ENCODE results near the gene SYPL1. TPM values are rescaled to one million over a fixed set of nuclear protein-coding genes. Genes with fewer than 3 reads are reported as not detected.

Gene SYPL1
- total RNA-seq, 6 donors from 2014 or later = 24.1 to 100.0 (median 71.7) TPM

DNA sequence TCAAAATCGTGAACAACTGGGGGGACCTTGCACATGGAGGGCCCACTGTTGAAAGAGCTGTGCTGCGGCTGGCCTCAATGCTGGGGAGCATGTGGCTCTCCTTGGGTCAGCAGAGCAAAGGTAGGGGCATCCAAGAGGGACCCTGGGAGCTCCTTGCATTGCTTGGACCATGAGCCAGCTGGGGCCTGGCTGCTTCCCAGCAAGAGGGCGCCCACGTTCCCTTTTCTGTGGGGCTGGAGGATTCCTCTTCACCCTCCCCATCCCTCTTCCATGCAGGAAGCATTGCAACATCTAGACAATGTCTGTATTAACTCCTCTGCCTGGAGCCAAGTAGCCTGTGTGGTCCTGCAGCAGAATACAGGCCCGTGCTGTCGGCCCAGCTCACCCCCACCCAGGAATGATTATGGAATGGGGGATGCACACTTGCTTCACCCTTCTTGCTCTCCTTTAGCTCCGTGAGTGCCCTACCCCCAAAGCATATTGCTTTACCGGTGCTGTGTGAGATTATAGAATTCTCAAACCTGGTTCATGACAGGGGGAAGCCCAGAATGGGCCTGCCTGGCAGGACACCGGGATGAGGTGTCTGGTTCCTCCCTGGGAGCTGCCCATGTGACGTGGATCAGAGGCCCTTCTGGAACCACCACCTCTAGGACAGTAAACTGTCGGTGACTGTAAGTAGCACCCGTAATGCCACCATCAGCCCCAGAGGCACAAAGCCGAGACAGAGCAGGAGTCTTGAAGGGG, 61.9 kb downstream of the SYPL1 start:
- DNase-seq (no peak), ATAC-seq (ENCODE audit: low FRiP score in 2 of 2) (peak; percentile 41 to 60)
- Histone ChIP-seq H3K9me3 (no peaks in the 10 kb centered on the region), H3K36me3 (no peaks in the 10 kb centered on the region), H3K4me1 (peaks cover 0 to 6% (median 2%) of the 10 kb centered on the region in 4 donors), H3K27ac (no peak overlapping the region), H3K4me3 (no peak overlapping the region), H3K27me3 (no peaks in the 10 kb centered on the region)
- WGBS, 2 donors = 50 to 74% methylated on average over 6 to 13 of the region's 13 CpGs
- TF ChIP-seq POLR2AphosphoS5 (IDR thresholded peaks at IDR 0.05) (no peak), EP300 (IDR thresholded peaks at IDR 0.05) (no peak), POLR2A (IDR thresholded peaks at IDR 0.05) (no peak)
- TF ChIP-seq, protein P1, sequence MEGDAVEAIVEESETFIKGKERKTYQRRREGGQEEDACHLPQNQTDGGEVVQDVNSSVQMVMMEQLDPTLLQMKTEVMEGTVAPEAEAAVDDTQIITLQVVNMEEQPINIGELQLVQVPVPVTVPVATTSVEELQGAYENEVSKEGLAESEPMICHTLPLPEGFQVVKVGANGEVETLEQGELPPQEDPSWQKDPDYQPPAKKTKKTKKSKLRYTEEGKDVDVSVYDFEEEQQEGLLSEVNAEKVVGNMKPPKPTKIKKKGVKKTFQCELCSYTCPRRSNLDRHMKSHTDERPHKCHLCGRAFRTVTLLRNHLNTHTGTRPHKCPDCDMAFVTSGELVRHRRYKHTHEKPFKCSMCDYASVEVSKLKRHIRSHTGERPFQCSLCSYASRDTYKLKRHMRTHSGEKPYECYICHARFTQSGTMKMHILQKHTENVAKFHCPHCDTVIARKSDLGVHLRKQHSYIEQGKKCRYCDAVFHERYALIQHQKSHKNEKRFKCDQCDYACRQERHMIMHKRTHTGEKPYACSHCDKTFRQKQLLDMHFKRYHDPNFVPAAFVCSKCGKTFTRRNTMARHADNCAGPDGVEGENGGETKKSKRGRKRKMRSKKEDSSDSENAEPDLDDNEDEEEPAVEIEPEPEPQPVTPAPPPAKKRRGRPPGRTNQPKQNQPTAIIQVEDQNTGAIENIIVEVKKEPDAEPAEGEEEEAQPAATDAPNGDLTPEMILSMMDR (IDR thresholded peaks at IDR 0.05) = no peak

GRCh38 chr7:106049139-106049752, 62.9 kb downstream of the SYPL1 start:
- H3K36me3 ChIP-seq = no peaks in the 10 kb centered on the region
- no peaks in the 10 kb centered on the region for H3K9me3 ChIP-seq
- 80 to 87% methylated on average over 8 to 9 of the region's 9 CpGs for WGBS, 2 donors
- ATAC-seq (ENCODE audit: low FRiP score in 2 of 2) = no peak
- no peak overlapping the region for H3K27ac ChIP-seq
- no peaks in the 10 kb centered on the region for H3K27me3 ChIP-seq
- no peak overlapping the region for H3K4me3 ChIP-seq
- TF ChIP-seq EP300 (IDR thresholded peaks at IDR 0.05) (no peak), POLR2A (IDR thresholded peaks at IDR 0.05) (no peak), POLR2AphosphoS5 (IDR thresholded peaks at IDR 0.05) (no peak)
- TF ChIP-seq, protein P1 (IDR thresholded peaks at IDR 0.05) = no peak
- peaks cover 0 to 6% (median 2%) of the 10 kb centered on the region in 4 donors for H3K4me1 ChIP-seq
- DNase-seq = no peak

- Histone ChIP-seq H3K9me3 (no peaks in the 10 kb centered on the region), H3K27me3 (no peaks in the 10 kb centered on the region), H3K36me3 (no peaks in the 10 kb centered on the region), H3K4me1 (peaks cover 0 to 6% (median 2%) of the 10 kb centered on the region in 4 donors), H3K27ac (no peak overlapping the region), H3K4me3 (no peak overlapping the region)
- TF ChIP-seq EP300 (IDR thresholded peaks at IDR 0.05) = no peak
- no peak for TF ChIP-seq POLR2AphosphoS5 (IDR thresholded peaks at IDR 0.05)
- TF ChIP-seq, protein P1 (IDR thresholded peaks at IDR 0.05) = no peak
- TF ChIP-seq POLR2A (IDR thresholded peaks at IDR 0.05) = no peak
- ATAC-seq (ENCODE audit: low FRiP score in 2 of 2) (no peak), DNase-seq (no peak)
- 92 to 100% methylated on average over 1 to 2 of the region's 2 CpGs for WGBS, 2 donors
Observed at GRCh38 chr7:106048706-106049020, 63.4 kb downstream of the SYPL1 start.

DNA sequence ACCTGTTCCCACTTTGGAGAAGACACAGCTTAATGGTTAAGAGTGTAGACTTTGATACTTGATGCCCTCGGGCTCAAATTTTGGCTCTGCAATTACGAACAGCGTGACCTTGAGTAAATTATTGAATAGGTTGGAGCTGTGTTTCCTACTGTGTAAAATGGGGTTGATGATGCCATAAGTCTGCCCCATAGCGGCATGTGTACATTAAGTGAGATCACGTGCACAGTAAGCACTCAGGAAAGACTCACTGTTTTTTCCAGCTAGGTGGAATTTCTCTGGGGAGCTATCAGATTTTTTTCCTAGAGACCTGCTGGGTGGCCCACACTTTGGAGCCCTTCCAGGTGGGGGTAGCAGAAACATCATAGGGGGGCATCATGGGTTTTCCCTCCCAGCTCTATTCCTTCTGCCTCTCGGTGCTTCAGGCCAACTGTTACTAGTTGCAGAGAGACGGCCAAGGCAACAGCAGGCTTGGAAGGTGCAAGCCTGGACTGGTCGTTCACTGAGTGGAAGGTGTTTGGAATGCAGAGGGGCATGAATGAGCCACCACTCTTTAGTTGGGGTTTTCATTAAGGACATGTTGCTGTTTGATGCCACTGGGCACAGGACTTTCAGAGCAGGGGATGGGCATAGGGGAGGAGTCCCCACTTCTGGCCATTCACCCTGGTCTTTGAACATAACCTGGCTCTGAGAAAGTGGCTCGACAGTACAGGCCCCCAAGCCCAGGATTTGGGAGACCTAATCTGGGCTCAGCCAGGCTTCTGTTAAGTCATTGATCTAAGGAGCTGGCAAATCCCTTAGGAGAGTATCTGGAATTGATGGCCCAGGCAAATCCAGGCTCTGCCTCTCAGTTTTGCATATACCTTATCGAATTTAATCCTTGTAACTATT, 64.0 kb downstream of the SYPL1 start:
- TF ChIP-seq EP300 (IDR thresholded peaks at IDR 0.05) (no peak), POLR2AphosphoS5 (IDR thresholded peaks at IDR 0.05) (no peak), POLR2A (IDR thresholded peaks at IDR 0.05) (no peak)
- WGBS, 2 donors = 85 to 91% methylated on average over 10 of the region's 10 CpGs

GRCh38 chr7:106047184-106047583, 64.9 kb downstream of the SYPL1 start:
- Histone ChIP-seq H3K9me3 (no peaks in the 10 kb centered on the region), H3K4me1 (peaks cover 4 to 14% (median 10%) of the 10 kb centered on the region in 4 donors), H3K27me3 (no peaks in the 10 kb centered on the region), H3K27ac (no peak overlapping the region), H3K4me3 (no peak overlapping the region), H3K36me3 (no peaks in the 10 kb centered on the region)
- 68 to 85% methylated on average over 5 of the region's 5 CpGs for WGBS, 2 donors
- ATAC-seq (ENCODE audit: low FRiP score in 2 of 2) (no peak), DNase-seq (no peak)
- TF ChIP-seq POLR2AphosphoS5 (IDR thresholded peaks at IDR 0.05) (no peak), EP300 (IDR thresholded peaks at IDR 0.05) (no peak), POLR2A (IDR thresholded peaks at IDR 0.05) (no peak)
- TF ChIP-seq, protein P1 (IDR thresholded peaks at IDR 0.05) = no peak

More for the DNA sequence above, 64.0 kb downstream of the SYPL1 start:
- Histone ChIP-seq H3K27me3 (no peaks in the 10 kb centered on the region), H3K27ac (no peak overlapping the region), H3K4me3 (no peak overlapping the region), H3K4me1 (peaks cover 0 to 6% (median 2%) of the 10 kb centered on the region in 4 donors), H3K36me3 (no peaks in the 10 kb centered on the region), H3K9me3 (no peaks in the 10 kb centered on the region)
- ATAC-seq (ENCODE audit: low FRiP score in 2 of 2) (no peak), DNase-seq (no peak)

Data from upper lobe of left lung (tissue), 6 donors.